SK-N-MC (cell line): ENCODE results near the gene TAGAP.

Experiments
- EZH2 ChIP-seq: fragments of 200-600 bp; sonication (generic); IDR thresholded peaks from one replicate; pipeline ENCODE4 v1.6.1; 2017; ENCODE audit warnings: antibody characterized with exemption
- POLR2AphosphoS5 ChIP-seq: IDR thresholded peaks from 2 replicates; pipeline ENCODE4 v1.6.1; 2012; ENCODE audit warnings: mild to moderate bottlenecking, low read depth, low read length, borderline replicate concordance

DNA sequence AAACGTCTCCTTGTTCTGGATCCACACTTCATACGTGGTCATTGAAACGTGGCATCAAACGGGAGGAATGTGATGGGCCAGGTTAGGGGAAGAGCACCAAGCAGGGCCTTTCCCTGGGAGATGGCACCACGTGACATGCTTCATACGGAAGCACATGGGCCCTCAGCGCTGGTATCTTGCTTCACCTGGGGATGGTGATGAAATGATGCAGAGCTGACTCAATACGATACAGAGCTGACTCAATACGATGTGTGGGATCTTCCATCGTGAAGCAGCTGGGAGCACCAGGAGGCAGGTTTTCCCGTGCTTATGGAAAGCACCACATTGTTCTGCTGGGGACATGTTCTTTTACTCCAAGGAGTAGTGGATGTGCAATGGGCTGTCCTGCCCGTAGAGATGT lies 22.5 kb upstream of the TAGAP start:
- TF ChIP-seq POLR2AphosphoS5 (no peak), EZH2 (no peak)
